C4-2B (cell line): ENCODE data around the gene PNPLA6.

Experiments
- CTCF ChIP-seq: fragments of 450-650 bp; conservative IDR thresholded peaks from 2 replicates; pipeline ENCODE4 v1.5.1; 2017; ENCODE audit warnings: mild to moderate bottlenecking
- ZFX ChIP-seq: fragments of 450-650 bp; IDR thresholded peaks from 2 replicates; pipeline ENCODE4 v1.6.1; 2017

GRCh38 chr19:7607212-7607873 is 71.8 kb downstream of the PNPLA6 start:
- TF ChIP-seq CTCF (no peak), ZFX (no peak)
